ENCODE data around the gene MAP10. TPM values are rescaled to one million over a fixed set of nuclear protein-coding genes. Genes with fewer than 3 reads are reported as not detected.

The MAP10 gene
- total RNA-seq, 1 donor from 2014 or later: 4.9 TPM

- H3K4me1 Mint-ChIP-seq (ENCODE audit: unreplicated experiment): peaks cover 5% of the 10 kb centered on the region
- H3K4me3 Mint-ChIP-seq (ENCODE audit: unreplicated experiment): no peak overlapping the region
- no peaks in the 10 kb centered on the region for H3K27me3 Mint-ChIP-seq (ENCODE audit: unreplicated experiment)
- TF ChIP-seq, protein P1, sequence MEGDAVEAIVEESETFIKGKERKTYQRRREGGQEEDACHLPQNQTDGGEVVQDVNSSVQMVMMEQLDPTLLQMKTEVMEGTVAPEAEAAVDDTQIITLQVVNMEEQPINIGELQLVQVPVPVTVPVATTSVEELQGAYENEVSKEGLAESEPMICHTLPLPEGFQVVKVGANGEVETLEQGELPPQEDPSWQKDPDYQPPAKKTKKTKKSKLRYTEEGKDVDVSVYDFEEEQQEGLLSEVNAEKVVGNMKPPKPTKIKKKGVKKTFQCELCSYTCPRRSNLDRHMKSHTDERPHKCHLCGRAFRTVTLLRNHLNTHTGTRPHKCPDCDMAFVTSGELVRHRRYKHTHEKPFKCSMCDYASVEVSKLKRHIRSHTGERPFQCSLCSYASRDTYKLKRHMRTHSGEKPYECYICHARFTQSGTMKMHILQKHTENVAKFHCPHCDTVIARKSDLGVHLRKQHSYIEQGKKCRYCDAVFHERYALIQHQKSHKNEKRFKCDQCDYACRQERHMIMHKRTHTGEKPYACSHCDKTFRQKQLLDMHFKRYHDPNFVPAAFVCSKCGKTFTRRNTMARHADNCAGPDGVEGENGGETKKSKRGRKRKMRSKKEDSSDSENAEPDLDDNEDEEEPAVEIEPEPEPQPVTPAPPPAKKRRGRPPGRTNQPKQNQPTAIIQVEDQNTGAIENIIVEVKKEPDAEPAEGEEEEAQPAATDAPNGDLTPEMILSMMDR (IDR thresholded peaks at IDR 0.05; ENCODE audit: unreplicated experiment): no peak
- no peak for DNase-seq (ENCODE audit: low spot score)
- H3K9me3 Mint-ChIP-seq (ENCODE audit: unreplicated experiment): no peaks in the 10 kb centered on the region
- no peaks in the 10 kb centered on the region for H3K36me3 Mint-ChIP-seq (ENCODE audit: low read depth, unreplicated experiment)
- H3K27ac Mint-ChIP-seq (ENCODE audit: unreplicated experiment): no peak overlapping the region
Observed at GRCh38 chr1:232820431-232820830, 15.2 kb downstream of the MAP10 start.

GRCh38 chr1:232822530-232822929 is 17.3 kb downstream of the MAP10 start:
- TF ChIP-seq, protein P1 (IDR thresholded peaks at IDR 0.05; ENCODE audit: unreplicated experiment): no peak
- no peak for DNase-seq (ENCODE audit: low spot score)
- H3K9me3 Mint-ChIP-seq (ENCODE audit: unreplicated experiment): no peaks in the 10 kb centered on the region
- no peaks in the 10 kb centered on the region for H3K27me3 Mint-ChIP-seq (ENCODE audit: unreplicated experiment)
- H3K4me1 Mint-ChIP-seq (ENCODE audit: unreplicated experiment): peaks cover 5% of the 10 kb centered on the region
- H3K36me3 Mint-ChIP-seq (ENCODE audit: low read depth, unreplicated experiment): no peaks in the 10 kb centered on the region
- H3K4me3 Mint-ChIP-seq (ENCODE audit: unreplicated experiment): no peak overlapping the region
- H3K27ac Mint-ChIP-seq (ENCODE audit: unreplicated experiment): no peak overlapping the region

- no peak for DNase-seq (ENCODE audit: low spot score)
- H3K27me3 Mint-ChIP-seq (ENCODE audit: unreplicated experiment): no peaks in the 10 kb centered on the region
- TF ChIP-seq, protein P1 (IDR thresholded peaks at IDR 0.05; ENCODE audit: unreplicated experiment): no peak
- no peaks in the 10 kb centered on the region for H3K9me3 Mint-ChIP-seq (ENCODE audit: unreplicated experiment)
- no peak overlapping the region for H3K4me3 Mint-ChIP-seq (ENCODE audit: unreplicated experiment)
- H3K36me3 Mint-ChIP-seq (ENCODE audit: low read depth, unreplicated experiment): no peaks in the 10 kb centered on the region
- H3K27ac Mint-ChIP-seq (ENCODE audit: unreplicated experiment): no peak overlapping the region
- no peaks in the 10 kb centered on the region for H3K4me1 Mint-ChIP-seq (ENCODE audit: unreplicated experiment)
Observed at GRCh38 chr1:232826318-232826717, 21.1 kb downstream of the MAP10 start.

- no peak for DNase-seq (ENCODE audit: low spot score)
- Mint-ChIP-seq H3K27ac (ENCODE audit: unreplicated experiment) (no peak overlapping the region), H3K4me3 (ENCODE audit: unreplicated experiment) (no peak overlapping the region), H3K27me3 (ENCODE audit: unreplicated experiment) (no peaks in the 10 kb centered on the region), H3K36me3 (ENCODE audit: low read depth, unreplicated experiment) (no peaks in the 10 kb centered on the region), H3K4me1 (ENCODE audit: unreplicated experiment) (no peaks in the 10 kb centered on the region), H3K9me3 (ENCODE audit: unreplicated experiment) (no peaks in the 10 kb centered on the region)
- TF ChIP-seq, protein P1 (IDR thresholded peaks at IDR 0.05; ENCODE audit: unreplicated experiment): no peak
Observed at GRCh38 chr1:232830661-232831060, 25.4 kb downstream of the MAP10 start.

- Mint-ChIP-seq H3K9me3 (ENCODE audit: unreplicated experiment) (no peaks in the 10 kb centered on the region), H3K36me3 (ENCODE audit: low read depth, unreplicated experiment) (no peaks in the 10 kb centered on the region), H3K4me3 (ENCODE audit: unreplicated experiment) (no peak overlapping the region), H3K4me1 (ENCODE audit: unreplicated experiment) (no peaks in the 10 kb centered on the region), H3K27ac (ENCODE audit: unreplicated experiment) (no peak overlapping the region), H3K27me3 (ENCODE audit: unreplicated experiment) (no peaks in the 10 kb centered on the region)
- TF ChIP-seq, protein P1 (IDR thresholded peaks at IDR 0.05; ENCODE audit: unreplicated experiment): no peak
- no peak for DNase-seq (ENCODE audit: low spot score)
Observed at GRCh38 chr1:232831895-232832294, 26.7 kb downstream of the MAP10 start.
